PC-9 (cell line): ENCODE results near the gene STARD10. TPM values are rescaled to one million over a fixed set of nuclear protein-coding genes. Genes with fewer than 3 reads are reported as not detected.

Experiments used
- BruUV-seq: library from RNA; stranded (reverse); fragments of 400-500 nt; replicated peaks from 2 replicates; lab custom pipeline; 2021; lab: Mats Ljungman, UMichigan
- CTCF ChIA-PET: fragments of 300-600 bp; sonication (Branson Sonifier 250); formaldehyde crosslinking; loops from one replicate; lab custom pipeline; 2022; ENCODE audit warnings: antibody characterized with exemption; lab: Charles Lee
- POLR2A ChIA-PET: fragments of 300-600 bp; sonication (Branson Sonifier 250); formaldehyde crosslinking; loops from one replicate; lab custom pipeline; 2022; ENCODE audit warnings: antibody characterized with exemption; ENCODE audit not compliant: unreplicated experiment; lab: Charles Lee
- DNase-seq, 2 experiments: peaks; one replicate each; pipeline versions ENCODE4 v3.0.0 to v3.0.0-alpha.2; 2015 to 2022; ENCODE audit warnings: mixed read lengths in 1 of 2
- H2AFZ ChIP-seq: fragments of 200-600 bp; sonication (generic); 2 replicates; pipeline ENCODE4 v1.8.1; 2017; ENCODE audit warnings: antibody characterized with exemption
- H3F3A ChIP-seq: fragments of 200-600 bp; sonication (generic); 2 replicates; pipeline ENCODE4 v1.8.1; 2017; ENCODE audit warnings: antibody characterized with exemption, mild to moderate bottlenecking, low read depth; ENCODE audit not compliant: insufficient read depth
- H3K27ac ChIP-seq: fragments of 200-600 bp; sonication (generic); 2 replicates; pipeline ENCODE4 v1.6.1; 2016; ENCODE audit warnings: mixed run types
- H3K27me3 ChIP-seq: fragments of 200-600 bp; sonication (generic); 2 replicates; pipeline ENCODE4 v1.6.1; 2016; ENCODE audit warnings: low read depth, mixed run types; ENCODE audit not compliant: insufficient read depth
- H3K36me3 ChIP-seq: fragments of 200-600 bp; sonication (generic); 2 replicates; pipeline ENCODE4 v1.6.1; 2016; ENCODE audit warnings: low read depth, mixed run types
- H3K4me1 ChIP-seq: fragments of 200-600 bp; sonication (generic); replicated peaks from 2 replicates; pipeline ENCODE4 v1.6.1; 2016; ENCODE audit warnings: mixed run types; ENCODE audit not compliant: insufficient read depth
- H3K4me2 ChIP-seq: fragments of 200-600 bp; sonication (generic); 2 replicates; pipeline ENCODE4 v1.6.1; 2017; ENCODE audit warnings: mixed run types
- H3K4me3 ChIP-seq: fragments of 200-600 bp; sonication (generic); 2 replicates; pipeline ENCODE4 v1.6.1; 2016; ENCODE audit warnings: mixed run types
- H3K79me2 ChIP-seq: fragments of 200-600 bp; sonication (generic); 2 replicates; pipeline ENCODE4 v1.6.1; 2017; ENCODE audit warnings: low read depth, mixed run types
- H3K9me2 ChIP-seq: fragments of 200-600 bp; sonication (generic); 2 replicates; pipeline ENCODE4 v1.8.1; 2017; ENCODE audit warnings: mild to moderate bottlenecking; ENCODE audit not compliant: insufficient read depth
- H3K9me3 ChIP-seq: fragments of 200-600 bp; sonication (generic); 2 replicates; pipeline ENCODE4 v1.8.1; 2016; ENCODE audit warnings: low read depth; ENCODE audit not compliant: insufficient read depth
- H4K20me1 ChIP-seq: fragments of 200-600 bp; sonication (generic); 2 replicates; pipeline ENCODE4 v1.8.1; 2017; ENCODE audit not compliant: insufficient read depth
- CTCF ChIP-seq: fragments of 200-600 bp; sonication (generic); conservative IDR thresholded peaks from 2 replicates; pipeline ENCODE4 v1.6.1; 2017; ENCODE audit warnings: mixed run types, antibody characterized with exemption, mild to moderate bottlenecking, moderate library complexity
- EZH2 ChIP-seq: fragments of 200-600 bp; sonication (generic); IDR thresholded peaks from 2 replicates; pipeline ENCODE4 v1.8.0; 2017; ENCODE audit warnings: antibody characterized with exemption, low read depth
- intact Hi-C: fragments of 100-400 bp; cut with micrococcal nuclease; formaldehyde crosslinking; loops from one replicate; pipeline ENCODE4 v1.10.0; 2022; ENCODE audit not compliant: unreplicated experiment
- total RNA-seq: library from RNA; stranded (reverse); gene quantifications from 2 replicates; pipeline ENCODE4 v1.2.3, GENCODE V29; 2021

STARD10 gene
- total RNA-seq, 1 experiment from 2014 or later = 145 TPM

GRCh38 chr11:72759468-72759985 lies 34.3 kb downstream of the STARD10 start:
- Histone ChIP-seq H3K79me2 (peaks cover 4% of the 10 kb centered on the region; the same call in 1 of the 2 replicates), H4K20me1 (peaks cover 23% of the 10 kb centered on the region; the same call in 1 of the 2 replicates), H3K9me2 (no peaks in the 10 kb centered on the region), H3K27ac (no peak overlapping the region), H3K9me3 (no peaks in the 10 kb centered on the region), H3K4me2 (no peak overlapping the region), H2AFZ (no peak overlapping the region), H3K4me3 (no peak overlapping the region), H3K36me3 (peaks cover 4% of the 10 kb centered on the region; the same call in 1 of the 2 replicates), H3F3A (peaks cover 13% of the 10 kb centered on the region; the same call in 1 of the 2 replicates), H3K4me1 (no peaks in the 10 kb centered on the region), H3K27me3 (no peaks in the 10 kb centered on the region)
- no peak for TF ChIP-seq CTCF
- TF ChIP-seq EZH2 = no peak
- ChIA-PET POLR2A (no interaction called here), CTCF (no interaction called here)
- intact Hi-C loops = no loop called here
- no peak for DNase-seq
- BruUV-seq = no TSS peak

- no peaks in the 10 kb centered on the region for H3K4me1 ChIP-seq
- H3K9me2 ChIP-seq = no peaks in the 10 kb centered on the region
- no peaks in the 10 kb centered on the region for H3K9me3 ChIP-seq
- DNase-seq = no peak
- POLR2A ChIA-PET = no interaction called here
- no peak overlapping the region for H3K4me3 ChIP-seq
- no peak overlapping the region for H2AFZ ChIP-seq
- H3F3A ChIP-seq = peaks cover 20% of the 10 kb centered on the region; the same call in 1 of the 2 replicates
- H3K27me3 ChIP-seq = no peaks in the 10 kb centered on the region
- intact Hi-C loops = no loop called here
- H3K36me3 ChIP-seq = peaks cover 11% of the 10 kb centered on the region
- no peak overlapping the region for H3K27ac ChIP-seq
- TF ChIP-seq EZH2 = no peak
- no peak for TF ChIP-seq CTCF
- BruUV-seq = no TSS peak
- no peak overlapping the region for H3K4me2 ChIP-seq
- CTCF ChIA-PET = no interaction called here
- peaks cover 4% of the 10 kb centered on the region; the same call in 1 of the 2 replicates for H3K79me2 ChIP-seq
- peaks cover 18% of the 10 kb centered on the region; the same call in 1 of the 2 replicates for H4K20me1 ChIP-seq
Observed at GRCh38 chr11:72758690-72759389, 35.0 kb downstream of the STARD10 start.

- H2AFZ ChIP-seq = no peak overlapping the region
Observed at GRCh38 chr11:72758304-72758689, 35.5 kb downstream of the STARD10 start.

More at GRCh38 chr11:72758304-72758689, 35.5 kb downstream of the STARD10 start:
- H3K4me3 ChIP-seq = no peak overlapping the region
- no peaks in the 10 kb centered on the region for H3K9me2 ChIP-seq
- no peaks in the 10 kb centered on the region for H3K27me3 ChIP-seq
- ChIA-PET CTCF (no interaction called here), POLR2A (no interaction called here)
- H3K27ac ChIP-seq = no peak overlapping the region
- TF ChIP-seq EZH2 = no peak
- TF ChIP-seq CTCF = no peak
- H3K36me3 ChIP-seq = peaks cover 11% of the 10 kb centered on the region
- peaks cover 4% of the 10 kb centered on the region; the same call in 1 of the 2 replicates for H3K79me2 ChIP-seq
- no peak overlapping the region for H3K4me2 ChIP-seq
- no peaks in the 10 kb centered on the region for H3K9me3 ChIP-seq
- intact Hi-C loops = no loop called here
- H3F3A ChIP-seq = peaks cover 25% of the 10 kb centered on the region
- DNase-seq = no peak
- H3K4me1 ChIP-seq = 0 out of 2 replicates have a peak, but pooled peaks cover 4% of the 10 kb centered on the region
- peaks cover 13% of the 10 kb centered on the region; the same call in 1 of the 2 replicates for H4K20me1 ChIP-seq
- BruUV-seq = no TSS peak
